HG02623 (cell line): ENCODE data around the gene SRRT.
"Not testable (repeated sequence)": the region's sequence is repeated elsewhere in the genome, so short reads cannot be mapped to it uniquely, and the experiment has no call there.

Experiments used
- ATAC-seq: cut with Tn5 transposase; IDR thresholded peaks from one replicate; pipeline ENCODE4 v1.9.1; 2021; ENCODE audit warnings: moderate library complexity; ENCODE audit not compliant: unreplicated experiment

Gene SRRT

DNA sequence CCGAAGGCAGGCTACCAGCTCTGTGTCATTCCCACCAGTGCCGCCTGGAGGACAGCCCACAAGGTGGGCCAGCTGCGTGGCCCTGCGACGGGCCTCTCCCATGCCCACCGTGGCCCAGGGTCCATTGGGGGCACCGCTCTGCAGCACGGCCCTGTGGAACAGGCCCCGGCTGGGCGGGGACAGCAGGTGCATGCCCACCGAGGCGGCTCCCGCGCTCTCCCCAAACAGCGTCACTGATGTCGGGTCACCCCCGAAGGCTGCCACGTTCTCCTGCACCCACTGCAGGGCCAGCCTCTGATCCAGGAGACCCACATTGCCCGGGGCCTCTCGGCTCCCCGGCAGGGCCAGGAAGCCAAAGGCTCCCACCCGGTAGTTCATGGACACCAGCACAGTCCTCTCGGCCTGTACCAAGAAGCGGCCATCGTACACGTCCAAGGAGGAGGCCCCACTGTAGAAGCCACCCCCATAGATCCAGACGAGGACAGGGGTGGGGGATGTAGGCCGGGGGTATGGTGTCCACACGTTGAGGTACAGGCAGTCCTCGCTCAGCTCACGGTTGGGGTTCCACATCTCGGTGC is 18.5 kb downstream of the SRRT start:
- no peak for ATAC-seq

- no peak for ATAC-seq
These were observed 19.2 kb downstream of the SRRT start for GRCh38 chr7:100893910-100894721.

DNA sequence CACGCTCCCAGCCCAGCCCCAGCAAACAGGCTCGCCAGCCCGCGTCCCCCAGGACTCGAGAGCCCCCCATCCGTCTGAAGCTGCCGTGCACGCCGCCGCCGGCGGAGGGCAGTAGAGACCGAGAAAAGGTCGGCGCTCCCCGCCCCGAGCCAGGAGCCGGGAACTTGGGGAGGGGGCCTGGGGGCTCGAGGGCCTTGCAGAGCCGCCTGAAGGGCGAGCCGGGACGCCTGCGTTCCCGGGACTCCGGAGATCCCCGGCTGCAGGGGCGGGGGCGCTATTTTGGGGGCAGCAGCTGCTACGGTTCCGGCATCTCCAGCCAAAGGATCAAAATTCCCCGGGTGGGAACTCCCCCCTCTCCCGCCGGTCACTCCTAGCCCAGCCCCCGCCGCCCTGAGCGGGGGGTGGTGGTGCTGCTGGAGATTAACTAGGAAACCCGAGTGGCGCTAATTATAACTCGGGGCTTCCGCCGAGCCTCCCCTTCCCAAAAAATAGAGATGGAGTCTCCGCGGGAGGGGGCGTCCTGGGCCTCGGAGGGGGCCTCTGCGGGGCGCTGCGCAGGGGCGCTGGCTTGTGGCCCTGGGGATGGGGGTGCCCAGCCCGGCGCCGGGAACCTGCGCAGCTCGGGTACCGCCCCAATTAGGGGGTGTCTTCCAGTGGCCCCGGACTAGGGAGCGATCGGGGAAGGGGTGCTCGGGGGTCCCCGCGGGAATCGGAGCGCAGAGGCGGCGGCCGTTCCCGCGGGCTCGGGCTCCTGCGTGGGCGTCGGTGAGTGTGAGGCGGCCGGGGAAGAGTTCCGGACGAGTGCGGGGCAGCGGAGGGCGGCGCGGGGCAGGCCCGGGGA is 20.2 kb downstream of the SRRT start:
- ATAC-seq, result no peak

- ATAC-seq, result no peak
These were observed 20.7 kb downstream of the SRRT start, which contains the start of gene ACHE for GRCh38 chr7:100895701-100895955. TSS of gene ACHE (minus strand) at chr7:100895888. CDS start at chr7:100894232, 1,656 bp downstream.

- ATAC-seq, result no peak
These were observed 21.2 kb downstream of the SRRT start for GRCh38 chr7:100895956-100896731.

DNA sequence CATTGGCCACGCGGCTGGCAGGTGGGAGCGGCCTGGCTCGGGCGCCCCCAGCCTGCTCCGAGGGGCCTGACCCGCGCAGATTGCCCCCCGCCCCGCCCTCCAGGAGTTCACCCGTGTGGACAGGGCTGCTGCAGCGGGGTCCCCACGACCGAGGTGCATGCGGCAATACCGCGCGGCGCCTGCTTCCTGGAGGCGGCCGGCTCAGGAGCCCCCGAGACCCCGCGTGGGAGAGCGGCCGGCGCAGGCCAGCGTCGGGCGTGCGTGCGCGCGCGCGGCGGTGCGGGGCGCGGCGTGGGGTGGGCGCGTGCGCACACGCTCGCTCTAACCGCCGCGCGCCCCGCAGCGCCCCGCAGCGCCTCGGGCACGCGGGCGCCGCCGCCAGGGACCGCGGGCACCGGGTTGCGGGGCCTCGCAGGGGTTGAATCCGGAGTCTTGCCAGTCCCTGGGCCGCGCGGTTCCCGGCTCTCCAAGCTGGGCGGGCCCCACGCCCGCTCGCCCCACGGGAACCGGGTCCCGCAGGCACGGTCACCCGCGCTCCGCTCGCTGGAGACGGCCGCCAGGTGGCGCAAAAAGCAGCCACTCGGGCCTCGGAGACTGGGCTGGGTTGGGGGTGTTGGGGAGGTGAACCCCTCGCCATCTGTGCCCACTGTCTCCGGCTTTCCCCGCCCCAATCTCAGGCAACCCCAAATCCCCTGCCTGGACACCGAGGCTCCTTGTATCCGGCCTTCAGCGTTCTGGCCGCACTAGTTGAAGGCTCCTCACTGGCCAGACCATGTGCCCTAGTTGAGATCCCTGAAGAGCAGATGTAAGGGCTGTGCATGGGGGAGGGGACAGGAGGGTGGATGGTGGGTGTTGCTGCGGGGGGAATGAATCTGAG is 22.1 kb downstream of the SRRT start:
- ATAC-seq, result no peak

DNA sequence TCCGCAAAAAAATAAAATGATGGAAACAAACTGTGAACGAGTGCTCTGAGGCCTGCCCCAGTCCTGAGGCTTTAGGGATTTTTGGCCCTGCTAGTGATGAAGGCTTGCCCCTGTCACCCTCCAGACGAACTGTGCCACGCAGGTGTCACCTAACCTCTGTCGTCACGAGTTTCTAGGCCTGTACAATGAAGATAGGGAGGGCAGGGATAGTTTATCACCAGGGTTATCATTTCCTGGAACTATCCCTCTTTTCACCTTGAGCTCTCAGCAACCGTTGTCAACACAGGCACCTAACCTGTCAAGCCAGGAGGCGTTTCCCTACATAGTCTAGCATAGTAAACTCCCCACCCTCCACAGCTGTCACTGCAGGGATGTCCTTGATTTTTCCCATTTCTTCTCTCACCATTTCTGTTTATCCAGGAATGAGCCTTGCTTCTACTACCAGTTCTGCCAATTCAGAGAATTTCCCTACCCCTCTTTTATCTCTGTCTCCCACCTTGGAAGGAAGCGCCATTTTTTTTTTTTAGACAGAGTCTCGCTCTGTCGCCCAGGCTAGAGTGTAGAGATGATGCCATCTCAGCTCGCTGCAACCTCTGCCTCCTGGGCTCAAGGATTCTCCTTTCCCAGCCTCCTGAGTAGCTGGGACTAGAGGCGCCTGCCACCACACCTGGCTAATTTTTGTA is 23.0 kb downstream of the SRRT start:
- no peak for ATAC-seq

GRCh38 chr7:100899432-100899831 is 24.5 kb downstream of the SRRT start:
- ATAC-seq, result no peak

GRCh38 chr7:100900978-100901377 is 26.1 kb downstream of the SRRT start:
- ATAC-seq, result no peak

- no peak for ATAC-seq
These were observed 27.0 kb downstream of the SRRT start for GRCh38 chr7:100901921-100902332.

- no peak for ATAC-seq
These were observed 27.7 kb downstream of the SRRT start for GRCh38 chr7:100902638-100903037.

DNA sequence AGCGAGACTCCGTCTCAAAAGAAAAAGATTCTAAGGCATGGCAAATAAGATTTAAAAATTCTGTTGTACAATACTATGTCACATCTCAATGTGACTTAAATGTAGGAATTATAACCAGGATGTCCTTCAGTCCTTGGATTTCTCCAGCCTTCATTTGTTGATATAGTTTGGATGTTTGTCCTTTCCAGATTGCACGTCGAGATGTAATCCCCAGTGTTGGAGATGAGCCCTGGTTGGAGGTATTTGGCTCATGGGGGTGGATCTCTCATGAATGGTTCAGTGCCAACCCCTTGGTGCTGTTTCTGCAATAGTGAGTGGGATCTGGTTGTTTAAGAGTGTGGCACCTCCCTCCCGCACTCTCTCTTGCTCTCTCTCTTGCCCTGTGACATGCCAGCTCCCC is 33.6 kb downstream of the SRRT start:
- no peak for ATAC-seq

DNA sequence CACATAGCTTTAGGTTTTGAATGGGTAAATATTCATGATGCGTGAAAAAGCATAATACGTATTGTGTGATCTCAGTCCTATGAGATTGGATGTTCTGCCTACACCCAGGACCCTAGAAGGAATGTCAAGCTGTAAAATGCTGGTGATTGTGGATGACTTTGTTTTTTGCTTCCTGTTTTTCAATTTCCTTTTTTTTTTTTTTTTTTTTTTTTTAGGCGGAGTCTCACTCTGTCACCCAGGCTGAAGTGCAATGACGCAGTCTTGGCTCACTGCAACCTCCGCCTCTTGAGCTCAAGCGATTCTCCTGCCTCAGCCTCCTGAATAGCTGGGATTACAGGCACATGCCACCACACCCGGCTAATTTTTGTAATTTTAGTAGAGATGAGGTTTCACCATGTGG is 35.5 kb downstream of the SRRT start:
- not testable (repeated sequence) for ATAC-seq

- no peak for ATAC-seq
These were observed 36.6 kb downstream of the SRRT start for GRCh38 chr7:100911484-100911883.

DNA sequence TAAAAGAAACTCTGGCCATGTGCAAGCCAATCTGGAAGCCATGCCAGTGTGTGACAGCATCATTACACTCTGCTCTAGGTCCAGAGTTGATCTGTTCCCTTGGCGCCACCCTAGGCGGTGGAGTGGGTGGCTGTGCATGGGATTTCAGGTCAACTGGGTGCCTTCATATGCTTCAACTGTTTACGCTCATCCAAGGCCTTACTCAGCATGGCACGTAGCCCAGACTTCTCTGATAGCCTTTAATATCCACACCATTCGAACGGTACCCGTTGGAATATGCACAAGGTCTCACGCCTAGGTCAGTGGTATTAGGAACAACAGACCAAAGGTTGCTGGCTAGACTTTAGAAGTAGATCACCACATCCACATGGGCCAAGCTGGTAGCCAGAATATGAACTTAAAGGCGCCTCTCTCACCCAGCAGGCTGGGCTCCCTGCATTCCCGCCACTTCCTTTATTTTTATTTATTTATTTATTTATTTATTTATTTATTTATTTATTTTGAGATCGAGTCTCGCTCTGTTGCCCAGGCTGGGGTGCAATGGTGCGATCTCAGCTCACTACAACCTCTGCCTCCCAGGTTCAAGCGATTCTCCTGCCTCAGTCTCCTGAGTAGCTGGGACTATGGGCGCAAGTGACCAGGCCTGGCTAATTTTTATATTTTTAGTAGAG is 39.4 kb downstream of the SRRT start:
- ATAC-seq, result no peak

- no peak for ATAC-seq
These were observed 40.1 kb downstream of the SRRT start for GRCh38 chr7:100914879-100915447.

DNA sequence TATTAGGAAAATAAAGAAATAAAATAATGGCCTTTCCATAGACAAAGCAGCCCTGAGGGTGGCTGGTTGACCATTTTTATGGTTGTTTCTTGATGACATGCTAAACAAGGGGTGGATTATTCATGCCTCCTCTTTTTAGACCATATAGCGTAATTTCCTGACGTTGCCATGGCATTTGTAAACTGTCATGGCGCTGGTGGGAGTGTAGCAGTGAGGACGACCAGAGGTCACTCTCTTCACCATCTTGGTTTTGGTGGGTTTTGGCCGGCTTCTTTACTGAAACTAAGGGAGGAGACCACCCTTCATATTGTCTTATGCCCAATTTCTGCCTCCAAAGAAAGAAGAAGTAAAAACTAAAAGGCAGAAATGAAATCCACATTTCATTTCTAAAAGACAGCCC is 44.4 kb downstream of the SRRT start:
- not testable (repeated sequence) for ATAC-seq

- not testable (repeated sequence) for ATAC-seq
These were observed 45.0 kb downstream of the SRRT start for GRCh38 chr7:100919779-100920437.
